RWPE1 (cell line): Measurements from ENCODE around the gene ARHGEF2.
A peak's percentile ranks its signal among the peaks of the same experiment; 100 is the strongest.

Experiments used
- CTCF ChIA-PET: fragments of 350-600 bp; sonication (Branson Sonifier 250); formaldehyde crosslinking; extraction: SDS; loops from one replicate; lab custom pipeline; 2021; lab: Yijun Ruan, JAX
- POLR2A ChIA-PET: fragments of 400-600 bp; formaldehyde crosslinking; extraction: SDS; loops from one replicate; lab custom pipeline; 2020; ENCODE audit warnings: antibody characterized with exemption; ENCODE audit not compliant: low non-redundant PET; lab: Yijun Ruan, JAX
- DNase-seq: peaks from one replicate; pipeline ENCODE4 v3.0.0; 2012; ENCODE audit warnings: low spot score
- H3K27ac ChIP-seq: fragments of 450-650 bp; 2 replicates; pipeline ENCODE4 v1.5.1; 2017
- CTCF ChIP-seq: fragments of 450-650 bp; conservative IDR thresholded peaks from 2 replicates; pipeline ENCODE4 v1.5.1; 2017; ENCODE audit warnings: low read depth, mild to moderate bottlenecking

The ARHGEF2 gene

GRCh38 chr1:155967341-155968050 is 10.9 kb downstream of the ARHGEF2 start:
- POLR2A ChIA-PET: interaction anchor here (0.6 to 0.7 kb wide), 2 partner anchors 8 to 34 kb away, joined by 3 to 7 read pairs; no protein-coding TSS in a partner anchor
- no peak for DNase-seq

GRCh38 chr1:155966750-155967149 is 11.6 kb downstream of the ARHGEF2 start:
- DNase-seq: no peak
- POLR2A ChIA-PET: no interaction called here
- no peak for TF ChIP-seq CTCF
- H3K27ac ChIP-seq: peak overlapping the region; percentile 52
- CTCF ChIA-PET: no interaction called here

More at GRCh38 chr1:155967341-155968050, 10.9 kb downstream of the ARHGEF2 start:
- CTCF ChIA-PET: interaction anchor here (0.7 kb wide), 1 partner anchor 10 kb away, joined by 3 read pairs; no protein-coding TSS in a partner anchor
- no peak for TF ChIP-seq CTCF
- H3K27ac ChIP-seq: peak overlapping the region; percentile 52

GRCh38 chr1:155966135-155966534 is 12.2 kb downstream of the ARHGEF2 start:
- CTCF ChIA-PET: interaction anchor here (0.8 kb wide), 1 partner anchor 24 kb away, joined by 3 read pairs; no protein-coding TSS in a partner anchor
- TF ChIP-seq CTCF: no peak
- no peak for DNase-seq
- POLR2A ChIA-PET: no interaction called here
- peak overlapping the region; percentile 52 for H3K27ac ChIP-seq

- ChIA-PET POLR2A (no interaction called here), CTCF (interaction anchor here (0.6 kb wide), 1 partner anchor 20 kb away, joined by 4 read pairs; no protein-coding TSS in a partner anchor)
- TF ChIP-seq CTCF: no peak
- peak overlapping the region; percentile 52 for H3K27ac ChIP-seq
- no peak for DNase-seq
Observed at GRCh38 chr1:155964193-155964592, 14.2 kb downstream of the ARHGEF2 start.

DNA sequence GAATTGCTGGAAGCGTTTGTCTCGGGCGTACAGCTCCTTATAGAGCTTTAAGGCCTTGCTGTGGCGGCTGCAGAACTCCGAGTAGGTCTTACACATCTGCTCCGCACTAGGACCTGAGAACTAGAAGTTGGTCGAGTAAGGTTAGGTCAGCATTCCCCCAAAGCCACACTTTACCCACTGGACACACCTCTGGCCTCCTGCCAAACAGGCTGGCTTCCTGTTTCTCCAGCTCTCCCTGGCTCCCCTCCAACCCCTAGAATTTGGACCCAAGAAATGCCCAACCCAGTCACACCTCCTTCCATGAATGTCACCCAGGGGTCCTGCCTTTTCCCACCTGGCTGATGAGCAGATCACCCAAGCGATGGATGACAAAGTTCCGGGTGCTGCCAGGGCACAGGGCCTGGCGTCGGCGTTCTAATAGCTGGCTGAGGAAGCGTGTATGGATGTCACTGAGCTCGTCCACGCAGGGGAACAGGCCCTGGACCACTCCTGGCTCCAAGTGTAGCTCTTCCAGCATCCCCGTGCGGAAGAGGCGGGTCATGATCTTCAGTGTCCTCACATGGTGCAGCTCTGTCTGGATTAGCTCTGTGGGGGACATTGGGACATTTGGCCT is 15.6 kb downstream of the ARHGEF2 start:
- ChIA-PET POLR2A (interaction anchor here (0.6 to 1.1 kb wide), 3 partner anchors 13 to 142 kb away, joined by 3 read pairs; no protein-coding TSS in a partner anchor), CTCF (interaction anchor here (0.6 to 1.6 kb wide), 7 partner anchors 13 to 263 kb away, joined by 3 to 7 read pairs (median 4); partner anchors contain the start of gene ARHGEF2)
- no peak for TF ChIP-seq CTCF
- peak overlapping the region; percentile 90 for H3K27ac ChIP-seq
- DNase-seq: no peak

DNA sequence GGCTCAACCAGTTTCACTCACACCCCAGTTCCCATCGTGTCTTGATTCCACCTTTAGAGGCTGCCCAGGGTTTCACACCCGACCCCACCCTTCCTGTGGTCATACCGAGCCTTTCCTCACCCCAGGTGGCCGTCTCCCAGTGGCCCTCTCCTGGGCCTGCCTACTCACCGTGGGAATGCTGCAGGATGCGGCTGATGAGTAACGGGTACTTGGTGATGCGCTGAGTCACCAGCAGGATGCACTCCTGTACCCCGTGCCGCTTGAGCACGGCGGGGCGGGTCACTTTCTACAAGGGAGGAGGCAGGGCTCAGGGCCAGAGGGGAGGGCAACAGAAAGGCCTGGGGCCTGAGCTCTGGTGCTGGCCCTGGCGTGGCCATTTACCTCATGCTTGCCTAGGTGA is 16.4 kb downstream of the ARHGEF2 start:
- TF ChIP-seq CTCF: peak; percentile 54
- peak; percentile 97 for DNase-seq
- ChIA-PET CTCF (interaction anchor here (0.6 to 1.6 kb wide), 5 partner anchors 16 to 264 kb away, joined by 3 to 7 read pairs (median 4); partner anchors contain the start of gene ARHGEF2), POLR2A (interaction anchor here (0.6 to 1.1 kb wide), 2 partner anchors 14 to 83 kb away, joined by 3 read pairs; no protein-coding TSS in a partner anchor)
- peak overlapping the region; percentile 90 for H3K27ac ChIP-seq
